Activated B cell treated with CpG ODN at 0.5 μM for 24 hours (primary cell): Measurements from ENCODE around the gene PKD1. TPM values are rescaled to one million over a fixed set of nuclear protein-coding genes. Genes with fewer than 3 reads are reported as not detected.

Source experiments
- ATAC-seq: fragments of 200-7000 bp; cut with Tn5 transposase; one replicate; pipeline ENCODE4 v1.10.0; 2021; ENCODE audit warnings: low read depth, mild to moderate bottlenecking, moderate library complexity
- CTCF ChIA-PET: fragments of 350-600 bp; sonication (Branson Sonifier 250); formaldehyde crosslinking; loops from one replicate; lab custom pipeline; 2021; ENCODE audit warnings: antibody characterized with exemption; lab: Charles Lee
- POLR2A ChIA-PET: fragments of 350-600 bp; sonication (Branson Sonifier 250); formaldehyde crosslinking; loops from one replicate; lab custom pipeline; 2021; ENCODE audit warnings: antibody characterized with exemption; lab: Charles Lee
- DNase-seq: peaks from one replicate; pipeline ENCODE4 v3.0.0; 2022
- H3K27ac Mint-ChIP-seq: one replicate; pipeline ENCODE4 v1.8.0; 2020; ENCODE audit warnings: mixed read lengths
- H3K27me3 Mint-ChIP-seq: one replicate; pipeline ENCODE4 v1.8.0; 2021; ENCODE audit warnings: mixed read lengths
- H3K36me3 Mint-ChIP-seq: one replicate; pipeline ENCODE4 v1.8.0; 2021; ENCODE audit warnings: low read depth, mixed read lengths
- H3K4me1 Mint-ChIP-seq: one replicate; pipeline ENCODE4 v1.8.0; 2021; ENCODE audit warnings: mixed read lengths
- H3K4me3 Mint-ChIP-seq: one replicate; pipeline ENCODE4 v1.8.0; 2020; ENCODE audit warnings: mild to moderate bottlenecking, mixed read lengths
- H3K9me3 Mint-ChIP-seq: one replicate; pipeline ENCODE4 v1.8.0; 2020; ENCODE audit warnings: mixed read lengths
- intact Hi-C: fragments of 100-400 bp; cut with micrococcal nuclease; formaldehyde crosslinking; loops from one replicate; pipeline ENCODE4 v1.15.1; 2024
- total RNA-seq: library from RNA; stranded (reverse); gene quantifications from 2 replicates; pipeline ENCODE4 v1.2.3, GENCODE V29; 2022
- TF ChIP-seq, protein P1 (sequence below): fragments of 200-600 bp; IDR thresholded peaks from one replicate; pipeline ENCODE4 v1.8.0; 2022; ENCODE audit warnings: antibody characterized with exemption, mild to moderate bottlenecking

The PKD1 gene
- total RNA-seq, 1 donor from 2014 or later: 84.2 TPM

GRCh38 chr16:2155977-2156848 is 20.5 kb upstream of the PKD1 start:
- Mint-ChIP-seq H3K27me3 (no peaks in the 10 kb centered on the region), H3K4me3 (peak overlapping the region; percentile 95), H3K27ac (peak overlapping the region; percentile 83), H3K9me3 (no peaks in the 10 kb centered on the region), H3K4me1 (peaks cover 73% of the 10 kb centered on the region), H3K36me3 (peaks cover 42% of the 10 kb centered on the region)
- DNase-seq (no peak), ATAC-seq (no peak)
- TF ChIP-seq, protein P1, sequence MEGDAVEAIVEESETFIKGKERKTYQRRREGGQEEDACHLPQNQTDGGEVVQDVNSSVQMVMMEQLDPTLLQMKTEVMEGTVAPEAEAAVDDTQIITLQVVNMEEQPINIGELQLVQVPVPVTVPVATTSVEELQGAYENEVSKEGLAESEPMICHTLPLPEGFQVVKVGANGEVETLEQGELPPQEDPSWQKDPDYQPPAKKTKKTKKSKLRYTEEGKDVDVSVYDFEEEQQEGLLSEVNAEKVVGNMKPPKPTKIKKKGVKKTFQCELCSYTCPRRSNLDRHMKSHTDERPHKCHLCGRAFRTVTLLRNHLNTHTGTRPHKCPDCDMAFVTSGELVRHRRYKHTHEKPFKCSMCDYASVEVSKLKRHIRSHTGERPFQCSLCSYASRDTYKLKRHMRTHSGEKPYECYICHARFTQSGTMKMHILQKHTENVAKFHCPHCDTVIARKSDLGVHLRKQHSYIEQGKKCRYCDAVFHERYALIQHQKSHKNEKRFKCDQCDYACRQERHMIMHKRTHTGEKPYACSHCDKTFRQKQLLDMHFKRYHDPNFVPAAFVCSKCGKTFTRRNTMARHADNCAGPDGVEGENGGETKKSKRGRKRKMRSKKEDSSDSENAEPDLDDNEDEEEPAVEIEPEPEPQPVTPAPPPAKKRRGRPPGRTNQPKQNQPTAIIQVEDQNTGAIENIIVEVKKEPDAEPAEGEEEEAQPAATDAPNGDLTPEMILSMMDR: no peak
- intact Hi-C loops: no loop called here
- ChIA-PET POLR2A (interaction anchor here (0.6 to 6.0 kb wide), 80 partner anchors 7 to 1520 kb away, joined by 3 to 62 read pairs (median 6); partner anchors contain the start of genes ABCA3, AMDHD2, CASKIN1 and CEMP1), CTCF (interaction anchor here (1.2 to 5.4 kb wide), 5 partner anchors 10 to 152 kb away, joined by 3 to 28 read pairs (median 10); partner anchors contain the start of gene ECI1)

- ChIA-PET CTCF (interaction anchor here (0.8 to 5.4 kb wide), 7 partner anchors 9 to 151 kb away, joined by 3 to 28 read pairs (median 4); partner anchors contain the start of genes ECI1 and PKD1), POLR2A (interaction anchor here (0.5 to 6.0 kb wide), 92 partner anchors 8 to 1785 kb away, joined by 3 to 62 read pairs (median 6); partner anchors contain the start of genes ABCA3, AMDHD2, CASKIN1 and CEMP1)
- peak within 1 kb of the TSS; percentile 95 for H3K4me3 Mint-ChIP-seq
- peaks cover 46% of the 10 kb centered on the region for H3K36me3 Mint-ChIP-seq
- peaks cover 77% of the 10 kb centered on the region for H3K4me1 Mint-ChIP-seq
- H3K27ac Mint-ChIP-seq: peak within 1 kb of the TSS; percentile 83
- H3K9me3 Mint-ChIP-seq: no peaks in the 10 kb centered on the region
- DNase-seq: peak; percentile 91
- no peaks in the 10 kb centered on the region for H3K27me3 Mint-ChIP-seq
- intact Hi-C loops: no loop called here
- ATAC-seq: peak; percentile 92
- TF ChIP-seq, protein P1: no peak
Measured at GRCh38 chr16:2155091-2155950, 19.6 kb upstream of the PKD1 start, which contains the start of gene TRAF7. TSS of gene TRAF7 (plus strand) at chr16:2155782. CDS start at chr16:2163921, 8,139 bp downstream.

DNA sequence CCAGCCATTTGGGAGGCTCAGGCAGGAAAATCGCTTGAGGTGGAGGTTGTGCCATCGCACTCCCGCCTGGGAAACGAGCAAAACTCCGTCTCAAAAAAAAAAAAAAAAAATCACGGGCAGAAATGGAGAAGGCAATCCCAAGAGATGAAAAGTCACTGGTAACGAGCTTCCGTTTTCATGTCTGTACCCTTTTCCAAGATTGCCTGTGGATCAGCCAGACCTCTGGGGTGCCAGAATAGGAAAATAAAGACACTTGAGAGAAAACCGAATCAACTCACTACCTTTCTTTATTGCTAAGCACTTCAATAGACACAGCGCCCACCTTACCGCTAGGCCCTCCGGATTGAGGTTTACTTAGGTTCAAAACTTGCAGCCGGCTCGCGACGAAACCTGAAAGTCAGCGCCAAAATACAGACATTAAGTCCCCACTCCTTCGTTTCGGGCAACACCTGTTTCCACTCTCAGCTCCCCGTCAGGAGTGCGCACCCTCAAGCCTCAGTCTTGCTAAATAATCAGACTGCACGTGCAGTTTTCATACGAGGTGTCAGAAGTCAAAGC is 18.9 kb upstream of the PKD1 start:
- H3K36me3 Mint-ChIP-seq: peaks cover 46% of the 10 kb centered on the region

More for the DNA sequence above, 18.9 kb upstream of the PKD1 start:
- ChIA-PET CTCF (interaction anchor here (0.8 to 5.4 kb wide), 7 partner anchors 8 to 151 kb away, joined by 3 to 28 read pairs (median 4); partner anchors contain the start of genes ECI1 and PKD1), POLR2A (interaction anchor here (0.5 to 6.0 kb wide), 71 partner anchors 9 to 1784 kb away, joined by 3 to 62 read pairs (median 7); partner anchors contain the start of genes ABCA3, AMDHD2, CASKIN1 and CEMP1)
- H3K4me3 Mint-ChIP-seq: peak overlapping the region; percentile 93
- H3K27ac Mint-ChIP-seq: peak overlapping the region; percentile 77
- peaks cover 78% of the 10 kb centered on the region for H3K4me1 Mint-ChIP-seq
- intact Hi-C loops: no loop called here
- no peak for DNase-seq
- no peaks in the 10 kb centered on the region for H3K27me3 Mint-ChIP-seq
- TF ChIP-seq, protein P1: no peak
- no peak for ATAC-seq
- no peaks in the 10 kb centered on the region for H3K9me3 Mint-ChIP-seq
